ENCODE measurements around the gene TRDMT1.

TRDMT1 gene

GRCh38 chr10:17151716-17152115 lies 49.8 kb downstream of the TRDMT1 start:
- POLR2A ChIA-PET = interaction anchor here (0.6 kb wide), 1 partner anchor 99 kb away, joined by 8 read pairs; no protein-coding TSS in a partner anchor
- DNase-seq (ENCODE audit: extremely low spot score) = no peak
- no peak for TF ChIP-seq CTCF (IDR thresholded peaks at IDR 0.05; ENCODE audit: control extremely low read depth, extremely low read depth, low read depth, missing control alignments)
- CTCF ChIA-PET = interaction anchor here (1.2 to 1.3 kb wide), 3 partner anchors 13 to 30 kb away, joined by 3 read pairs; no protein-coding TSS in a partner anchor

- ChIA-PET POLR2A (no interaction called here), CTCF (no interaction called here)
- TF ChIP-seq CTCF (IDR thresholded peaks at IDR 0.05; ENCODE audit: control extremely low read depth, extremely low read depth, low read depth, missing control alignments) = no peak
- DNase-seq (ENCODE audit: extremely low spot score) = no peak
Measured at GRCh38 chr10:17147884-17148489, 53.5 kb downstream of the TRDMT1 start.

- POLR2A ChIA-PET = no interaction called here
- CTCF ChIA-PET = no interaction called here
- no peak for DNase-seq (ENCODE audit: extremely low spot score)
- TF ChIP-seq CTCF (IDR thresholded peaks at IDR 0.05; ENCODE audit: control extremely low read depth, extremely low read depth, low read depth, missing control alignments) = no peak
Measured at GRCh38 chr10:17146892-17147291, 54.6 kb downstream of the TRDMT1 start.

- no peak for TF ChIP-seq CTCF (IDR thresholded peaks at IDR 0.05; ENCODE audit: control extremely low read depth, extremely low read depth, low read depth, missing control alignments)
- DNase-seq (ENCODE audit: extremely low spot score) = no peak
- ChIA-PET POLR2A (no interaction called here), CTCF (no interaction called here)
Measured at GRCh38 chr10:17145239-17145638, 56.2 kb downstream of the TRDMT1 start.

- DNase-seq (ENCODE audit: extremely low spot score) = no peak
- POLR2A ChIA-PET = no interaction called here
- CTCF ChIA-PET = interaction anchor here (0.9 to 2.5 kb wide), 2 partner anchors 9 to 14 kb away, joined by 3 to 6 read pairs; no protein-coding TSS in a partner anchor
- no peak for TF ChIP-seq CTCF (IDR thresholded peaks at IDR 0.05; ENCODE audit: control extremely low read depth, extremely low read depth, low read depth, missing control alignments)
Measured at GRCh38 chr10:17144757-17145156, 56.7 kb downstream of the TRDMT1 start.

- no peak for DNase-seq (ENCODE audit: extremely low spot score)
- CTCF ChIA-PET = interaction anchor here (0.9 to 2.5 kb wide), 3 partner anchors 9 to 13 kb away, joined by 3 to 6 read pairs (median 3); no protein-coding TSS in a partner anchor
- POLR2A ChIA-PET = no interaction called here
- no peak for TF ChIP-seq CTCF (IDR thresholded peaks at IDR 0.05; ENCODE audit: control extremely low read depth, extremely low read depth, low read depth, missing control alignments)
Measured at GRCh38 chr10:17144032-17144431, 57.4 kb downstream of the TRDMT1 start.

All from GM10248 (cell line).